T-cell (primary cell): Measurements from ENCODE around the gene TMPRSS5. TPM values are rescaled to one million over a fixed set of nuclear protein-coding genes. Genes with fewer than 3 reads are reported as not detected.

Experiments
- ATAC-seq, 4 experiments: fragments of 200-7000 bp in 3 of 4; fragments of 150-1000 bp in 1 of 4; cut with Tn5 transposase; replicated peaks in 1 of 4; 1 replicate in 3 of 4; 2 replicates in 1 of 4; pipeline ENCODE4 v1.10.0; 2021; ENCODE audit warnings: moderate library complexity in 3 of 4, mild to moderate bottlenecking in 2 of 4, moderate number of reproducible peaks in 1 of 4
- CTCF ChIA-PET, 2 donors: fragments of 300-600 bp; sonication (Branson Sonifier 250); formaldehyde crosslinking; loops; one replicate each; lab custom pipeline; 2022; ENCODE audit warnings: antibody characterized with exemption in 2 of 2; lab: Charles Lee
- POLR2A ChIA-PET, 2 donors: fragments of 300-600 bp; sonication (Branson Sonifier 250); formaldehyde crosslinking; loops; one replicate each; lab custom pipeline; 2022; ENCODE audit warnings: antibody characterized with exemption in 2 of 2; lab: Charles Lee
- DNase-seq, 35 experiments: peaks; one replicate each; pipeline versions ENCODE4 v3.0.0 to v3.0.0-alpha.2; 2013 to 2023
- H3K27ac ChIP-seq: one replicate; pipeline ENCODE4 v1.5.1; 2013; ENCODE audit warnings: low read length
- H3K27me3 ChIP-seq, 2 experiments: replicated peaks in 1 of 2; 1 replicate in 1 of 2; 2 replicates in 1 of 2; pipeline versions ENCODE4 v1.6.1 to v1.7.0; 2013; ENCODE audit warnings: low read length in 1 of 2, mixed read lengths in 1 of 2; ENCODE audit not compliant: control insufficient read depth in 2 of 2, insufficient read depth in 2 of 2; ENCODE audit errors: extremely low read depth in 1 of 2
- H3K36me3 ChIP-seq, 2 donors: 1 replicate in 1 of 2; 2 replicates in 1 of 2; pipeline versions ENCODE4 v1.6.1 to v1.7.0; 2013; ENCODE audit warnings: low read length in 1 of 2; ENCODE audit not compliant: control insufficient read depth in 2 of 2, insufficient read depth in 1 of 2; ENCODE audit errors: extremely low read depth in 1 of 2
- H3K4me1 ChIP-seq, 2 experiments: 1 replicate in 1 of 2; 2 replicates in 1 of 2; pipeline versions ENCODE4 v1.6.1 to v1.7.0; 2013; ENCODE audit warnings: low read length in 2 of 2, mixed read lengths in 1 of 2; ENCODE audit not compliant: insufficient read depth in 2 of 2, control insufficient read depth in 1 of 2; ENCODE audit errors: extremely low read depth in 1 of 2
- H3K4me3 ChIP-seq, 2 donors: 1 replicate in 1 of 2; 2 replicates in 1 of 2; pipeline versions ENCODE4 v1.5.1 to v1.7.0; 2013; ENCODE audit warnings: mild to moderate bottlenecking in 2 of 2, low read length in 1 of 2, moderate library complexity in 1 of 2; ENCODE audit not compliant: control insufficient read depth in 1 of 2; ENCODE audit errors: extremely low read depth in 1 of 2
- H3K9me3 ChIP-seq: 2 replicates; pipeline ENCODE4 v1.7.0; 2013
- H3K27ac Mint-ChIP-seq, 2 donors: one replicate each; pipeline ENCODE4 v1.8.0; 2020 to 2021; ENCODE audit warnings: mild to moderate bottlenecking in 2 of 2, mixed read lengths in 2 of 2
- H3K27me3 Mint-ChIP-seq, 2 donors: one replicate each; pipeline ENCODE4 v1.8.0; 2021 to 2022; ENCODE audit warnings: mixed read lengths in 2 of 2
- H3K36me3 Mint-ChIP-seq: one replicate; pipeline ENCODE4 v1.8.0; 2021; ENCODE audit warnings: mixed read lengths
- H3K4me1 Mint-ChIP-seq, 3 donors: one replicate each; pipeline ENCODE4 v1.8.0; 2020 to 2022; ENCODE audit warnings: mixed read lengths in 3 of 3, mild to moderate bottlenecking in 1 of 3
- H3K4me3 Mint-ChIP-seq, 3 donors: one replicate each; pipeline ENCODE4 v1.8.0; 2020 to 2022; ENCODE audit warnings: mild to moderate bottlenecking in 3 of 3, mixed read lengths in 3 of 3, moderate library complexity in 3 of 3
- H3K9me3 Mint-ChIP-seq, 3 donors: one replicate each; pipeline ENCODE4 v1.8.0; 2020 to 2022; ENCODE audit warnings: mixed read lengths in 3 of 3
- WGBS: methylation state at CpG from one replicate; pipeline ENCODE4 v1.1.5; 2013; ENCODE audit warnings: missing lambda C conversion rate; ENCODE audit not compliant: insufficient coverage; 5-methylcytosine and 5-hydroxymethylcytosine counted together
- total RNA-seq, 35 experiments: library from RNA in 6 of 35; stranded (reverse) in 6 of 35; fragments of 120-200 nt in 1 of 35; gene quantifications; one replicate each; pipeline versions ENCODE4 v1.2.1 to v1.2.4 and lab custom pipeline; 2013 to 2026

The TMPRSS5 gene
- total RNA-seq, 5 donors from 2014 or later (not counting 1 experiment from before 2014, with no cell fraction given), result 0.76 to 1.7 (median 1.2) TPM

DNA sequence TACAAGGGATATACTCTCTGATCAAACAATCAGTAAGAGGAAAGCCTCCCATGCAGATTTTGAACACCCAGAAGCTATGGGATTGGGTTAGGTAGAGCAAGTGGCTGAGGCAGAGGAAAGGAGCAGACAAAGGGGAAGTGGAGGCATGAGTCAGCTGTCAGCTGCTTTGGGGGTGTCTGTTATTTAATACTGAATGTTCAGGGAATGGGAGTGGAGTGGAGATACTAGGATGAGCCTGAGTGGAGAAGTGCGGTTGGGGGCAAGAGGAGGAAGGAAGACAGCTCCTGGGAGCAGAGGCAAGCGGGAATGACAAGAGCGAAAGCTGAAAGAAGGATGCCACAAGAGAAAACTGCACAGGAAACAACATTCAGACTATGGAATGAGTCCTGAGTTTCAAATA is 22.7 kb upstream of the TMPRSS5 start:
- Mint-ChIP-seq H3K4me1 (no peaks in the 10 kb centered on the region), H3K27ac (peak overlapping the region in 1 of 2 donors; percentile 4), H3K27me3 (no peaks in the 10 kb centered on the region), H3K4me3 (no peak overlapping the region), H3K36me3 (peaks cover 21% of the 10 kb centered on the region), H3K9me3 (no peaks in the 10 kb centered on the region)
- CTCF ChIA-PET, result interaction anchor here in 1 of 2 donors (0.6 kb wide), 1 partner anchor 162 kb away, joined by 3 read pairs; no protein-coding TSS in a partner anchor
- H3K4me3 ChIP-seq, result no peak overlapping the region
- peaks cover 0 to 12% of the 10 kb centered on the region in 2 donors for H3K36me3 ChIP-seq
- no peaks in the 10 kb centered on the region for H3K9me3 ChIP-seq
- POLR2A ChIA-PET, result interaction anchor here in 1 of 2 donors (0.6 kb wide), 1 partner anchor 16 kb away, joined by 3 read pairs; no protein-coding TSS in a partner anchor
- ATAC-seq (no peak), DNase-seq (no peak)
- no peak overlapping the region for H3K27ac ChIP-seq
- no peaks in the 10 kb centered on the region for H3K27me3 ChIP-seq
- H3K4me1 ChIP-seq, result no peaks in the 10 kb centered on the region
- 86% methylated on average over 3 of the region's 3 CpGs for WGBS

DNA sequence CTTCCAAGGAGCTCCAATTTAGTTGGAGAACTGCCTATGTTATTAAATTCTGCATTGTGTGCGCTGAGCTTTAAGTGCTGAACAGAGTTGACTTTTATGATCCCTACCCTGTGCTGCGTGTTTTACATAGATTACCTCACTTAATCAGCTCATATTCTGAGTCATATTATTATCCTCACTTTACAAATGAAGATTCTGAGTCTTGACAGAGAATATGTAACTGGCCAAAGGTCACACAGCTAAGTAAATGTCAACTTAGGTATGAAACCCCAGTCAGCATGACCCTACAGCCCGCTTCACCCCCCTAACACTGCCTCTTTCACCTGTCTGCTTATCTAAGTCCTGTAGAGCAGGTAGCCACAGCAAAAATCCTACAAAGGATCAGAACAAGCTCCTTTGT is 19.8 kb upstream of the TMPRSS5 start:
- CTCF ChIA-PET, result no interaction called here
- Mint-ChIP-seq H3K4me1 (no peaks in the 10 kb centered on the region), H3K27ac (no peak overlapping the region), H3K4me3 (no peak overlapping the region), H3K9me3 (peaks cover 0 to 2% (median 0%) of the 10 kb centered on the region in 3 donors), H3K36me3 (peaks cover 20% of the 10 kb centered on the region), H3K27me3 (no peaks in the 10 kb centered on the region)
- no peaks in the 10 kb centered on the region for H3K9me3 ChIP-seq
- H3K4me1 ChIP-seq, result no peaks in the 10 kb centered on the region
- no peaks in the 10 kb centered on the region for H3K36me3 ChIP-seq
- H3K27me3 ChIP-seq, result no peaks in the 10 kb centered on the region
- WGBS, result 96% methylated on average over 2 of the region's 3 CpGs
- H3K27ac ChIP-seq, result no peak overlapping the region
- ATAC-seq, result no peak
- H3K4me3 ChIP-seq, result no peak overlapping the region
- DNase-seq, result no peak
- POLR2A ChIA-PET, result no interaction called here

DNA sequence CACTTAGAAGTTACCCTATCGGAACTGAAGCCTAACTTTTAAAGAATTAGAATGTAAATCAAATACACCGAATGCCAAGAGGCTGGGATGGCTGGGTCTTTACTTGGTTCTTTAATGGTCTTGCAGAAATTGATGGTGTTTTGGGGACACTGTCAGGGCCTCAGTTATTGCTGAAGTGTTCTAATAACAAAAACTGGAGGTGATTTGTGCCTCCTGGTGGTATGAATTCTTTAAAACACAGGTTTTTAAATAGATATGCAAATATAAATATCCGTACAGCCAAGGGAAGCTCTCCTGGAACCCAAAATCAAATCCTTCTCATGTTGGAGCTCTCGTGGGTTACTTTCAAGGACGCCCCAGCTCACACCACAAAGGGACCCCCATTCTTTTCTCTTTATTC is 19.3 kb upstream of the TMPRSS5 start:
- H3K9me3 ChIP-seq, result no peaks in the 10 kb centered on the region
- H3K36me3 ChIP-seq, result no peaks in the 10 kb centered on the region
- DNase-seq (no peak), ATAC-seq (no peak)
- H3K4me1 Mint-ChIP-seq, result no peaks in the 10 kb centered on the region
- H3K27ac ChIP-seq, result no peak overlapping the region
- H3K36me3 Mint-ChIP-seq, result peaks cover 25% of the 10 kb centered on the region
- CTCF ChIA-PET, result no interaction called here
- H3K27ac Mint-ChIP-seq, result no peak overlapping the region
- H3K4me1 ChIP-seq, result no peaks in the 10 kb centered on the region
- H3K27me3 Mint-ChIP-seq, result no peaks in the 10 kb centered on the region
- H3K9me3 Mint-ChIP-seq, result peaks cover 0 to 3% (median 0%) of the 10 kb centered on the region in 3 donors
- no peak overlapping the region for H3K4me3 ChIP-seq
- WGBS, result 90% methylated on average over 2 of the region's 5 CpGs
- POLR2A ChIA-PET, result no interaction called here
- no peak overlapping the region for H3K4me3 Mint-ChIP-seq
- no peaks in the 10 kb centered on the region for H3K27me3 ChIP-seq

DNA sequence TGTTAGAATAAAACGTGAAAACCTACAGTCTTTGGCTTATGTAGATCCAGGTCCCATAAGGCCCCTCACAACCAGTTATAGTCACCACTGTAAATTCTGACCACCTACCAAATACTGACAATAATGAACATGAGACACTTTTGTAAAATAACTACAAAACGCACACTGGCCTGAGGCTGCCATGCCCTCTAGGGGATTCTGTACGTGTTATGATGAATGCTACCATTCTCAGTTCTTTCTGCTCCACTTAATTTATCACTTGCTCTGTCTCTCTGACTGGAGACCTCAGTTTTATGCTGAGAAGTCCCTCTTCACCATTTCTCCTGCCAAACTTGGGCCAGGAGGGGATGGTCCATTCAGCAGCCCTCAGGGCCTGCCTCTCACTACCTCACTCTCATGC is 18.7 kb upstream of the TMPRSS5 start:
- Mint-ChIP-seq H3K27me3 (no peaks in the 10 kb centered on the region), H3K27ac (no peak overlapping the region), H3K4me3 (no peak overlapping the region), H3K36me3 (peaks cover 28% of the 10 kb centered on the region), H3K9me3 (peaks cover 0 to 3% (median 0%) of the 10 kb centered on the region in 3 donors), H3K4me1 (no peaks in the 10 kb centered on the region)
- ATAC-seq, result no peak
- no peak overlapping the region for H3K4me3 ChIP-seq
- no peak overlapping the region for H3K27ac ChIP-seq
- H3K4me1 ChIP-seq, result no peaks in the 10 kb centered on the region
- no peaks in the 10 kb centered on the region for H3K36me3 ChIP-seq
- no peaks in the 10 kb centered on the region for H3K9me3 ChIP-seq
- WGBS, result 90% methylated on average over 2 of the region's 3 CpGs
- ChIA-PET POLR2A (no interaction called here), CTCF (no interaction called here)
- DNase-seq, result no peak
- no peaks in the 10 kb centered on the region for H3K27me3 ChIP-seq

DNA sequence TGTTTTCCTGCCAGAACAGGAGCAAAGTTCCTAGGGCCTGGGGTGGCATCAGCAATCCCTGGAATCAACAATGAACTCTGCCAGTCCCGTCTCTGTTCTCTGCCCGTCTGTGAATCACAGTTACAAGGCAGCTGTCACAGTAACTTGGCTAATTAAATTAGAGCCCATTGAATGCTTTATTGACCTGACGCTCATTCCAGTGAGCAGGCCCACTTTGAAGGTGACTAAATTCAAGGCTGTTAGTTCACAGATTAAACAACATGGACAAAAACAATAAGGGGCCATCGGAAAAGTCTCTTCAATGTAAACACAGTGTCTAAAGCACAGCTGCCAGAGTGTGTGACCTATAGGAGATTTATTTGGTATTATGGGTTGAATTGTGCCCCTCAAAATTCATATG is 17.7 kb upstream of the TMPRSS5 start:
- CTCF ChIA-PET, result interaction anchor here in 1 of 2 donors (0.5 kb wide), 1 partner anchor 392 kb away, joined by 4 read pairs; no protein-coding TSS in a partner anchor
- Mint-ChIP-seq H3K4me3 (no peak overlapping the region), H3K4me1 (no peaks in the 10 kb centered on the region), H3K36me3 (peaks cover 36% of the 10 kb centered on the region), H3K27me3 (no peaks in the 10 kb centered on the region), H3K27ac (no peak overlapping the region), H3K9me3 (peaks cover 0 to 3% (median 0%) of the 10 kb centered on the region in 3 donors)
- H3K27me3 ChIP-seq, result no peaks in the 10 kb centered on the region
- H3K36me3 ChIP-seq, result no peaks in the 10 kb centered on the region
- H3K27ac ChIP-seq, result no peak overlapping the region
- WGBS, result 96% methylated on average over 3 of the region's 4 CpGs
- POLR2A ChIA-PET, result no interaction called here
- H3K9me3 ChIP-seq, result no peaks in the 10 kb centered on the region
- DNase-seq (no peak), ATAC-seq (no peak)
- no peak overlapping the region for H3K4me3 ChIP-seq
- no peaks in the 10 kb centered on the region for H3K4me1 ChIP-seq

DNA sequence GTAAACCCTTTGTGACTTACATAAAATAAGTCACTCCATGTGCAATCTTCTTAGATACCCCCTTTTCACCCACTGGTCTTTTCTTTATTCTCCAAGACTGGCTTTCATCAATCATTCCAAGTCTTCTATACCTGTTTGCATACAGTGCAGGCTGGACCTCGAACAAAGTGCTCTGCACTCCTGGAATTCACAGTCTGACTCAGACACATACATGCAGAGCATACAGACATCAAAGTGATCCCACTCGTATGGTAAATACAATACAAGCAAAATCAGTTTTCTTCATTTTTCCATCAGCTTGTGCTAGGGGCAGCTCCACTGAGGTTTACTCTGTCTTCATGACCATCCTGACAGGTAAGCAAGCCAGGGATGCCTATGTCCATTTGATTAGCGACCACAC is 16.8 kb upstream of the TMPRSS5 start:
- ChIA-PET POLR2A (no interaction called here), CTCF (no interaction called here)
- Mint-ChIP-seq H3K27me3 (no peaks in the 10 kb centered on the region), H3K9me3 (peaks cover 0 to 3% (median 0%) of the 10 kb centered on the region in 3 donors), H3K4me3 (no peak overlapping the region), H3K36me3 (peaks cover 39% of the 10 kb centered on the region), H3K4me1 (no peaks in the 10 kb centered on the region), H3K27ac (no peak overlapping the region)
- Histone ChIP-seq H3K4me3 (no peak overlapping the region), H3K9me3 (no peaks in the 10 kb centered on the region), H3K27ac (no peak overlapping the region), H3K27me3 (no peaks in the 10 kb centered on the region), H3K4me1 (no peaks in the 10 kb centered on the region), H3K36me3 (no peaks in the 10 kb centered on the region)
- DNase-seq (no peak), ATAC-seq (no peak)
- WGBS, result 71% methylated on average over 3 of the region's 3 CpGs

DNA sequence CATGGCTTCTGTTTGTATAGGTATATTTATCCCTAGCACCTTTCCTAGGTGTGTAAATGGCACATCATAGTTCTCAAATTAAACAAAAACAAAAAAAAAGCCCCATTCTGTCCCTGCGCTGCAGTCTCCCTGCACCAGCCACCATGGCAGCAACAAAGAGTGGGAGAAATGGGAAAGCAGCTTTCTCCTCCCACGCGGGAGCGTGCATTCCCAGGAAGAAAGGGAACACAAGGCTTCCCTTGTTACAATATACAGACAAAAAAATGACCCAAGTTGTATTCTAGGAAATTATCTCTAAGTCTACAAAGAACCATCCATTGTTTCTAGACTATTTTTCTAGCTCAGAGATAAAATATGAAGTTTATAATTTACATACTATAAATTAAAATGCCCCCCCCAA is 16.1 kb upstream of the TMPRSS5 start:
- ChIA-PET CTCF (no interaction called here), POLR2A (no interaction called here)
- Mint-ChIP-seq H3K27me3 (no peaks in the 10 kb centered on the region), H3K9me3 (peaks cover 0 to 3% (median 0%) of the 10 kb centered on the region in 3 donors), H3K27ac (no peak overlapping the region), H3K4me1 (no peaks in the 10 kb centered on the region), H3K36me3 (peaks cover 45% of the 10 kb centered on the region), H3K4me3 (no peak overlapping the region)
- no CpG with 5 or more reads among the region's 4 CpGs for WGBS
- H3K36me3 ChIP-seq, result no peaks in the 10 kb centered on the region
- H3K4me1 ChIP-seq, result no peaks in the 10 kb centered on the region
- H3K27me3 ChIP-seq, result no peaks in the 10 kb centered on the region
- no peak overlapping the region for H3K27ac ChIP-seq
- no peaks in the 10 kb centered on the region for H3K9me3 ChIP-seq
- DNase-seq (no peak), ATAC-seq (no peak)
- H3K4me3 ChIP-seq, result no peak overlapping the region
